OCI-LY1 (cell line): Measurements from ENCODE around the gene PKD1L1.

ENCODE experiments used
- EZH2 ChIP-seq: fragments of 200-600 bp; sonication (generic), shearing (Covaris generic); IDR thresholded peaks from 2 replicates; pipeline ENCODE4 v1.8.0; 2017; ENCODE audit warnings: borderline replicate concordance, mixed run types, mild to moderate bottlenecking, antibody characterized with exemption, low read length, moderate library complexity, mixed read lengths
- TF ChIP-seq, protein P1 (sequence below): fragments of 200-600 bp; sonication (generic), shearing (Covaris generic); IDR thresholded peaks from 2 replicates; pipeline ENCODE4 v1.5.1; 2017; ENCODE audit warnings: mild to moderate bottlenecking, antibody characterized with exemption, low read length, moderate library complexity, mixed read lengths

DNA sequence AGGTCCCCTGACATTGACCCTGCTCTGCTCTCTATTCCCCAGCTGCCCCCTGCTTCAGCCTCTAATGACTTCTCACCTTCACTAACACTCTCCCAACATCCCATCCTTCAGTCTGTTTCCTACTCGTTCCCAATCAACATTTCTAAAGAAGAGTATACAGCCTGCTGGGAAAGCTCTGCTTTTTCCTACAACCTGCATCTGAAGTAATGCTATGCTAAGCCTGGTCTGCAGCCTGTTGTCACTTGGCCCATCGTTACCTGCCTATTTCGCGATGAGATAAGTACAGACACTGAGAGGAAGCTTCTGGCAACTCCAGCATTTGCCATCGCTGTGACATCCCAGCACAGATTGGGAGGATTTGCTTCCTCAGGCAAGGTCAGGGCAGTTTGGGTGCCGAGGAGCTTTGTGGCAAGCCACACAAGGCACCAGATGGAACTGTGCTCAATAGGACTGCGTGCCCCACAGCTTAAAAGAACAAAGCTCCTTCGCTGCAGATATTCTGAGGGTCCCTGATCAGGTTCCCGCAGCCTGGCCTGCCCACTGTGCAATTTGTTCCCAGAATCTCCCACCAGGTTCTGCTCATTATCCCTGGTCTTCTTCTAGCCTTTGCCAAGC lies 51.4 kb downstream of the PKD1L1 start:
- TF ChIP-seq, protein P1, sequence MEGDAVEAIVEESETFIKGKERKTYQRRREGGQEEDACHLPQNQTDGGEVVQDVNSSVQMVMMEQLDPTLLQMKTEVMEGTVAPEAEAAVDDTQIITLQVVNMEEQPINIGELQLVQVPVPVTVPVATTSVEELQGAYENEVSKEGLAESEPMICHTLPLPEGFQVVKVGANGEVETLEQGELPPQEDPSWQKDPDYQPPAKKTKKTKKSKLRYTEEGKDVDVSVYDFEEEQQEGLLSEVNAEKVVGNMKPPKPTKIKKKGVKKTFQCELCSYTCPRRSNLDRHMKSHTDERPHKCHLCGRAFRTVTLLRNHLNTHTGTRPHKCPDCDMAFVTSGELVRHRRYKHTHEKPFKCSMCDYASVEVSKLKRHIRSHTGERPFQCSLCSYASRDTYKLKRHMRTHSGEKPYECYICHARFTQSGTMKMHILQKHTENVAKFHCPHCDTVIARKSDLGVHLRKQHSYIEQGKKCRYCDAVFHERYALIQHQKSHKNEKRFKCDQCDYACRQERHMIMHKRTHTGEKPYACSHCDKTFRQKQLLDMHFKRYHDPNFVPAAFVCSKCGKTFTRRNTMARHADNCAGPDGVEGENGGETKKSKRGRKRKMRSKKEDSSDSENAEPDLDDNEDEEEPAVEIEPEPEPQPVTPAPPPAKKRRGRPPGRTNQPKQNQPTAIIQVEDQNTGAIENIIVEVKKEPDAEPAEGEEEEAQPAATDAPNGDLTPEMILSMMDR: no peak
- TF ChIP-seq EZH2: no peak
